CD8-positive, alpha-beta memory T cell (primary cell): ENCODE data around the gene UPP2. TPM values are rescaled to one million over a fixed set of nuclear protein-coding genes. Genes with fewer than 3 reads are reported as not detected.

Experiments used
- CTCF ChIA-PET: fragments of 350-600 bp; sonication (Branson Sonifier 250); formaldehyde crosslinking; loops from one replicate; lab custom pipeline; 2021; ENCODE audit warnings: antibody characterized with exemption; lab: Charles Lee
- POLR2A ChIA-PET: fragments of 350-600 bp; sonication (Branson Sonifier 250); formaldehyde crosslinking; loops from one replicate; lab custom pipeline; 2021; ENCODE audit warnings: antibody characterized with exemption; lab: Charles Lee
- DNase-seq, 5 donors: peaks; one replicate each; pipeline versions ENCODE4 v3.0.0 to v3.0.0-alpha.2; 2020 to 2022; ENCODE audit warnings: mixed read lengths in 1 of 5
- H3K27ac ChIP-seq: one replicate; pipeline ENCODE4 v1.7.0; 2013; ENCODE audit warnings: low read depth, mild to moderate bottlenecking, low read length, moderate library complexity
- H3K27me3 ChIP-seq: 2 replicates; pipeline ENCODE4 v1.7.0; 2013; ENCODE audit warnings: low read length, mild to moderate bottlenecking; ENCODE audit not compliant: insufficient read depth, poor library complexity, severe bottlenecking
- H3K36me3 ChIP-seq: 2 replicates; pipeline ENCODE4 v1.7.0; 2013; ENCODE audit warnings: mild to moderate bottlenecking, low read length, moderate library complexity; ENCODE audit not compliant: insufficient read depth
- H3K4me1 ChIP-seq: 2 replicates; pipeline ENCODE4 v1.7.0; 2013; ENCODE audit warnings: mild to moderate bottlenecking, low read length, moderate library complexity; ENCODE audit not compliant: insufficient read depth
- H3K4me3 ChIP-seq: 2 replicates; pipeline ENCODE4 v1.7.0; 2013; ENCODE audit warnings: mild to moderate bottlenecking, low read length
- H3K9me3 ChIP-seq: 2 replicates; pipeline ENCODE4 v1.7.0; 2013; ENCODE audit warnings: mild to moderate bottlenecking, low read length
- H3K27ac Mint-ChIP-seq, 8 donors: one replicate each; pipeline ENCODE4 v1.8.0; 2020 to 2021; ENCODE audit warnings: mixed read lengths in 8 of 8, mild to moderate bottlenecking in 6 of 8, inconsistent platforms in 3 of 8, moderate library complexity in 3 of 8
- H3K27me3 Mint-ChIP-seq, 2 donors: one replicate each; pipeline ENCODE4 v1.8.0; 2020 to 2021; ENCODE audit warnings: mixed read lengths in 2 of 2, mild to moderate bottlenecking in 1 of 2, moderate library complexity in 1 of 2
- H3K36me3 Mint-ChIP-seq, 3 donors: one replicate each; pipeline ENCODE4 v1.8.0; 2020 to 2021; ENCODE audit warnings: mixed read lengths in 3 of 3, inconsistent platforms in 1 of 3, mild to moderate bottlenecking in 1 of 3
- H3K4me1 Mint-ChIP-seq, 3 donors: one replicate each; pipeline ENCODE4 v1.8.0; 2020 to 2021; ENCODE audit warnings: mixed read lengths in 3 of 3, inconsistent platforms in 1 of 3, mild to moderate bottlenecking in 1 of 3
- H3K4me3 Mint-ChIP-seq, 7 donors: one replicate each; pipeline ENCODE4 v1.8.0; 2020 to 2021; ENCODE audit warnings: mixed read lengths in 7 of 7, mild to moderate bottlenecking in 6 of 7, moderate library complexity in 4 of 7, inconsistent platforms in 2 of 7
- H3K9me3 Mint-ChIP-seq, 5 donors: one replicate each; pipeline ENCODE4 v1.8.0; 2020 to 2022; ENCODE audit warnings: mixed read lengths in 5 of 5, mild to moderate bottlenecking in 3 of 5, moderate library complexity in 2 of 5, inconsistent platforms in 1 of 5
- polyA plus RNA-seq: library from polyadenylated mRNA; unstranded; fragments of 300-500 nt; fragmentation: Illumina TruSeq; gene quantifications from one replicate; pipeline ENCODE4 v1.2.3, GENCODE V29; 2021
- total RNA-seq, 2 experiments: library from RNA; stranded (reverse); gene quantifications; one replicate each; pipeline ENCODE4 v1.2.3, GENCODE V29; 2021

Gene UPP2
- total and polyA plus RNA-seq, 3 experiments from 2014 or later, result not detected

DNA sequence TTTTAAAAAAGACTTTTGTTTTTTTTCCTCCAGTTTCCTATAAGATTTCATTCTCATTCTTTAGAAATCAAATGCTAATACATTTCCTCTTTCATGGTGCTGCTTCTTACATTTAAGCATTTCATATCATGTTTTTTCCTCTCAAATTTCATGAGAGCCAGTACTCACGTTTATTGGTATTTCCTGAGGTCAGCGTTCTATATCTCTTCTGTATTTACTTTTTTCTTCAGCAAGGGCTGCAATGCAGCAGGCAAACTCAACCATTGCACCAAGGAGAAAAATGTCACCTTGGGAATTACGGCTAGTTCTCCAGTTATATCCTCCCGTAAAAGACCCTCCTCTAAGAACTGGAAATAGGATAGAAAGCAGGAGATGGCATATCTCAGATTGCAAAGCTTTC is 32.4 kb downstream of the UPP2 start:
- Histone ChIP-seq H3K9me3 (no peaks in the 10 kb centered on the region), H3K27ac (no peak overlapping the region), H3K27me3 (no peaks in the 10 kb centered on the region), H3K4me1 (no peaks in the 10 kb centered on the region), H3K36me3 (no peaks in the 10 kb centered on the region), H3K4me3 (no peak overlapping the region)
- no peak for DNase-seq
- ChIA-PET CTCF (no interaction called here), POLR2A (no interaction called here)
- H3K27me3 Mint-ChIP-seq, result peaks cover 10 to 12% of the 10 kb centered on the region in 2 donors
- no peaks in the 10 kb centered on the region for H3K36me3 Mint-ChIP-seq
- H3K9me3 Mint-ChIP-seq, result peaks cover 0 to 2% (median 0%) of the 10 kb centered on the region in 5 donors
- H3K27ac Mint-ChIP-seq, result no peak overlapping the region
- H3K4me1 Mint-ChIP-seq, result no peaks in the 10 kb centered on the region
- H3K4me3 Mint-ChIP-seq, result no peak overlapping the region

DNA sequence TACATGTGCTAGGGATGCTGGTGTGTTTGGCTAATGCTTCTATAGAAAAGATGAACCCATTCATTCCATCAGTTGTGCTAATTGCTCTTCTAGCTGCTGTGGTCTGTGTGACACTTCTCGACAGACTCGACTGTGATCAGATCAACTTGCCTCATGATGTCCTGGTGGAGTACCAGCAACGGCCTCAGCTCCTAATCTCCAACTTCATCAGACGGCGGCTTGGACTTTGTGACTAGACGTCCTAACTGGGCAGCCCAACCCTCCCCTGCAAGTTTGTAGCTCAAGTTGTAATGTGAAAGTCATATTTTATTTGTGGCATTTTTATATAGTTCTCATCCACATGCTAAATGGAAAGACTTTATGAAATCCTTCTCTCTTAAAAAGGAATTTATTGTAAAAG is 33.0 kb downstream of the UPP2 start:
- no peak overlapping the region for H3K4me3 Mint-ChIP-seq
- Histone ChIP-seq H3K36me3 (no peaks in the 10 kb centered on the region), H3K4me3 (no peak overlapping the region), H3K27me3 (no peaks in the 10 kb centered on the region), H3K4me1 (no peaks in the 10 kb centered on the region), H3K27ac (no peak overlapping the region), H3K9me3 (no peaks in the 10 kb centered on the region)
- DNase-seq, result no peak
- ChIA-PET CTCF (no interaction called here), POLR2A (no interaction called here)
- no peak overlapping the region for H3K27ac Mint-ChIP-seq
- peaks cover 0 to 2% (median 0%) of the 10 kb centered on the region in 5 donors for H3K9me3 Mint-ChIP-seq
- no peaks in the 10 kb centered on the region for H3K36me3 Mint-ChIP-seq
- H3K27me3 Mint-ChIP-seq, result peaks cover 11 to 12% of the 10 kb centered on the region in 2 donors
- H3K4me1 Mint-ChIP-seq, result no peaks in the 10 kb centered on the region

DNA sequence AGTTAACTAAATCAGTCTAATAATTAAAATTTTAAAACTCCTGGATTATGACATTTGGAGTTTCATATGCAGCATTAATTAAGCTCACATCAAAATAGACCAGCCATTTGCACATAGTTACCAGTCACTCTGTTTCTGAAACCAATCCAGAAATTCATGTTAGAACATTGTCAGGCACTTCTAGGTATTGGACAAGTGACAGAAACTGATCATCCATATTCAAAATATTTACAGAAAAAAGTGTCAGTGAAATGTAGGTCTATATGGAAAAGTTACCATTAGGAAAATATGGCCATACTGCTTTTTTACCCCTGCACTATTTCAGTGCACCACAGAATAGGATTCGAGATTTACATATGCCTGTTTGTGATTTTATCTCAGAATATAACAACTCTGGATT is 33.4 kb downstream of the UPP2 start:
- Histone ChIP-seq H3K9me3 (no peaks in the 10 kb centered on the region), H3K4me1 (no peaks in the 10 kb centered on the region), H3K4me3 (no peak overlapping the region), H3K36me3 (no peaks in the 10 kb centered on the region), H3K27me3 (no peaks in the 10 kb centered on the region), H3K27ac (no peak overlapping the region)
- no peak for DNase-seq
- CTCF ChIA-PET, result no interaction called here
- H3K27ac Mint-ChIP-seq, result no peak overlapping the region
- no peaks in the 10 kb centered on the region for H3K4me1 Mint-ChIP-seq
- no peaks in the 10 kb centered on the region for H3K36me3 Mint-ChIP-seq
- no peak overlapping the region for H3K4me3 Mint-ChIP-seq
- POLR2A ChIA-PET, result no interaction called here
- H3K9me3 Mint-ChIP-seq, result peaks cover 0 to 2% (median 0%) of the 10 kb centered on the region in 5 donors
- peaks cover 12% of the 10 kb centered on the region in 2 donors for H3K27me3 Mint-ChIP-seq

DNA sequence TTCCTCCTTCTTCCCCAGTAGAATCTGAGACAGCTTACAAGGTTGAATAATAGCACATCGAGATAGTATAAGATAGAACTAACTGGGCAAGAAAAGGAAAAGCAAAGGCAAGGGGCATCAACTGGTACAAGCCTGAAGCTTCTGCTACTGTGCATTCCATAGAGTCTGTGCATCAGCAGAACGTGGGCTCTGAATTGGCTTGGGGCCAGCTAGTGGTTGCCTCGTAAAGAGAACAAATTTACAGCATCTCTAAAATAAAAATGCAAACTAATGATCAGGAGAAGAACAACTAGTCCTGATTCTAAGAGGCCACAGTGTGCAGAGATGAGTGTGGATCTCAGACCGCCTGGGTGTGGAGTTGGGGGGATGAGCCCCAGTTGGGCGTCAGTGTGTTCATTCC is 36.6 kb downstream of the UPP2 start:
- no peaks in the 10 kb centered on the region for H3K4me1 ChIP-seq
- H3K27me3 Mint-ChIP-seq, result peaks cover 4 to 14% of the 10 kb centered on the region in 2 donors
- no peak overlapping the region for H3K27ac ChIP-seq
- H3K4me3 ChIP-seq, result no peak overlapping the region
- no peaks in the 10 kb centered on the region for H3K9me3 ChIP-seq
- H3K4me1 Mint-ChIP-seq, result no peaks in the 10 kb centered on the region
- no peaks in the 10 kb centered on the region for H3K36me3 ChIP-seq
- H3K27ac Mint-ChIP-seq, result no peak overlapping the region
- no peaks in the 10 kb centered on the region for H3K36me3 Mint-ChIP-seq
- ChIA-PET POLR2A (no interaction called here), CTCF (no interaction called here)
- no peak overlapping the region for H3K4me3 Mint-ChIP-seq
- DNase-seq, result no peak
- H3K9me3 Mint-ChIP-seq, result peaks cover 0 to 2% (median 0%) of the 10 kb centered on the region in 5 donors
- H3K27me3 ChIP-seq, result no peaks in the 10 kb centered on the region

DNA sequence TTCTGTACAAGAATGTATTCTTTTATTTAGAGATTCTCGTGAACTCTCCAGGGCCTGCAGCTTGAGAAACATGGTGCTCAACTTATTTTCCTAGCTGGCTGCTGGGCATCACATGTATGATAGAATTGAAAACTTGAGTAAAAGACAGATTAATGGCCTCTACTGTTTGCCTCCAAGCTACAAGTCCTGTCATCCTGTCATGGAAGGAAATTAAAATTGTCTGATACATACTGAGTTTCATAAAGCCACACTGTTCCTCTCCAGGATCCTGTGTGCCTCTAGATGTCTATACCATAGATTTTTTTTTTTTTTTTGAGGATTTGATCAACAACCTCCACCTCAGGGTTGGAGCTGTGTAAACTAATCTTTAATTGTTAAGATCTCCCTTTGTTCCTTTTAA is 38.5 kb downstream of the UPP2 start:
- Mint-ChIP-seq H3K4me1 (no peaks in the 10 kb centered on the region), H3K9me3 (peaks cover 0 to 3% (median under 1%) of the 10 kb centered on the region in 5 donors), H3K27me3 (peaks cover 4 to 14% of the 10 kb centered on the region in 2 donors), H3K4me3 (no peak overlapping the region), H3K36me3 (no peaks in the 10 kb centered on the region), H3K27ac (no peak overlapping the region)
- no peak for DNase-seq
- Histone ChIP-seq H3K36me3 (no peaks in the 10 kb centered on the region), H3K4me3 (no peak overlapping the region), H3K27ac (no peak overlapping the region), H3K27me3 (no peaks in the 10 kb centered on the region), H3K9me3 (no peaks in the 10 kb centered on the region), H3K4me1 (no peaks in the 10 kb centered on the region)
- ChIA-PET CTCF (no interaction called here), POLR2A (no interaction called here)

DNA sequence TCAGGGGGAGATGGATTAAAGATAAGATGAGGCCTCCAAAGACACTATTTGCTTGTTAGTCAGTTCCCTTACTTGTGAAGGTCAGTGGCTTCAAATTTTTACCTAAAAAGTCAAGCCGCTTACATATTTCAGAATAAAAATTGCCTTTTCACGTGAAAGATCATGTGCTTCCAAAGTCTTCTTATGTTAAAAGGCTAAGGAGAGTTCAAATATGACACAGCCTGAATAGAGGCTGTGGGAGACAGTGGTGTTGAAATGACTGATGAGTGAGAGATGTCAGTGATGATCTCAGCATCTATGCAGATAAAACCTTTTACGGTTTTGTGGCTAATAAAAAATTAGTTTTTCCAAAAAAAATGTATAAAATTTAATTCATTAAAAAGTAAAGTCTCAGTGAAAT is 40.5 kb downstream of the UPP2 start:
- H3K27ac ChIP-seq, result no peak overlapping the region
- no peak overlapping the region for H3K4me3 ChIP-seq
- no peaks in the 10 kb centered on the region for H3K36me3 ChIP-seq
- POLR2A ChIA-PET, result no interaction called here
- no peak overlapping the region for H3K4me3 Mint-ChIP-seq
- H3K4me1 ChIP-seq, result no peaks in the 10 kb centered on the region
- H3K27me3 Mint-ChIP-seq, result peaks cover 11 to 12% of the 10 kb centered on the region in 2 donors
- no peaks in the 10 kb centered on the region for H3K9me3 ChIP-seq
- no peaks in the 10 kb centered on the region for H3K4me1 Mint-ChIP-seq
- H3K27ac Mint-ChIP-seq, result no peak overlapping the region
- H3K27me3 ChIP-seq, result no peaks in the 10 kb centered on the region
- CTCF ChIA-PET, result no interaction called here
- H3K9me3 Mint-ChIP-seq, result peaks cover 0 to 6% (median 5%) of the 10 kb centered on the region in 5 donors
- DNase-seq, result no peak
- peaks cover 0 to 2% (median 0%) of the 10 kb centered on the region in 3 donors for H3K36me3 Mint-ChIP-seq

DNA sequence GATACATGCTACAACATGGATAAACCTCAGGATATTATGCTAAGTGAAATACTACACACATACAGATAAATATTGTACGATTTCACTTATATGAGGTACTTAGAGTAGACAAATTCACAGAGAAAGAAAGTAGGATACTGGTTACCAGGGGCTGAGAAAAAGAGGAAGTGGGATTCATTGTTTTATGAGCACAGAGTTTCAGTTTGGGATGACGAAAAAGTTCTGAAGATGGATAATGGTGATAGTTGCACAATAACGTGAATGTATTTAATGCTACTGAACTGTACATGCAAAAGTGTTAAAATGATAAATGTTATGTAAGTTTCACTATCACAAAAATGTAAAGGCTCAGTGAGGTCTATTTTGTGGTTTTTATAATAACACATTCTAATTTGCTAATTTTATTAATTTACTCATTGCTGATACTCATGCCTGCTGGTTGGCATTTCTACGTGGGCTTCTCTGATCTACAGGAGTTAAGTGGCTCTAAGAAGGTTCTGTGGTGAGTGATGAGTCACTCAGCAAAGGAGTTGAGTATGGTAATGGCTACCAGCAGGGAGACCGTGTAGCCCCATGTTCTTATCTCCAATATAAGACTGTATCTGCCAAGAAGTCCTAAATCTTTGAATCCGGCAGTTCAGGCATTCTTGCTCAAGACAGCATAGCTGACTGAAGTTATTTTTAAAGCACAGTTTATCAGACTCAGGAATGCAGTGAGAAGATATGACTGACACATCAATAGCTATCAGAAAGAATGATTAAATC is 41.1 kb downstream of the UPP2 start:
- H3K4me3 Mint-ChIP-seq, result no peak overlapping the region
- peaks cover 0 to 2% (median 0%) of the 10 kb centered on the region in 3 donors for H3K36me3 Mint-ChIP-seq
- ChIA-PET POLR2A (no interaction called here), CTCF (no interaction called here)
- Histone ChIP-seq H3K9me3 (no peaks in the 10 kb centered on the region), H3K36me3 (no peaks in the 10 kb centered on the region), H3K27me3 (no peaks in the 10 kb centered on the region), H3K27ac (no peak overlapping the region), H3K4me3 (no peak overlapping the region), H3K4me1 (no peaks in the 10 kb centered on the region)
- peaks cover 0 to 6% (median 5%) of the 10 kb centered on the region in 5 donors for H3K9me3 Mint-ChIP-seq
- H3K27ac Mint-ChIP-seq, result no peak overlapping the region
- H3K27me3 Mint-ChIP-seq, result peaks cover 7 to 16% of the 10 kb centered on the region in 2 donors
- no peak for DNase-seq
- H3K4me1 Mint-ChIP-seq, result no peaks in the 10 kb centered on the region

DNA sequence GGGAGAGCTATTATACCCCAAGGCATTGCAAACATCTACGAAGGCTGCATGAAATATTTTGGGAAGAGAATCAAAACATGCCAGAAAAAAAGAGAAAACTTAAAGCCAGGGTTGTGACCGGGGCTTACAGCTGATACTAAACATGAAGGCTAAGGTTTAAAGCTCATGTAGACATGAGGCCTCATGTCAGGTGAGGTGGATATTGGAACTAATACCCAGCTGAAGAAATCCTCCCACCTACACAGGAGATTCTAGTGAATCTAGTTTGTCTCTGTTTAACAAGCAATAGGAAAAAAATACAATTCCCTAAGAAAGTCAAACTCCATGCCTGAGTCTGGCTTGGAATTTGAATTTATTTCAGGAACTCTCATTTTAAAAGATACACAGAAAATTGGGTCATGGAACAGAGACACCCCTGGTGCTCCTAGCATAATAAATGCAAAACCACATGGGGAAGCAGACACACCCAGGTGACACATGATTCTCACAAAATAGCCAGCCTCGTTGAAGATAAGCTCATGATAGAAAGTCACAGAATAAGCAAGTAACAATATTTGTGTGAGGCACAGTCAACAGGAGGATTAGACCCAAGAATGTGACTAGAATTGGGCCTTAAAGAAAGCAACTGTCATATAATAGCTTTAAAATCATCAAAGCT is 42.2 kb downstream of the UPP2 start:
- POLR2A ChIA-PET, result no interaction called here
- Mint-ChIP-seq H3K9me3 (peaks cover 0 to 6% (median 3%) of the 10 kb centered on the region in 5 donors), H3K4me3 (no peak overlapping the region), H3K27me3 (peaks cover 5 to 16% of the 10 kb centered on the region in 2 donors), H3K36me3 (peaks cover 0 to 2% (median 0%) of the 10 kb centered on the region in 3 donors), H3K4me1 (no peaks in the 10 kb centered on the region), H3K27ac (no peak overlapping the region)
- H3K27ac ChIP-seq, result no peak overlapping the region
- no peaks in the 10 kb centered on the region for H3K36me3 ChIP-seq
- H3K4me3 ChIP-seq, result no peak overlapping the region
- CTCF ChIA-PET, result interaction anchor here (0.9 kb wide), 1 partner anchor 12 kb away, joined by 3 read pairs; no protein-coding TSS in a partner anchor
- no peaks in the 10 kb centered on the region for H3K27me3 ChIP-seq
- no peaks in the 10 kb centered on the region for H3K4me1 ChIP-seq
- no peak for DNase-seq
- H3K9me3 ChIP-seq, result no peaks in the 10 kb centered on the region
